Esophagus muscularis mucosa (tissue), 3 donors: ENCODE measurements around the gene MRFAP1L1.

Source experiments
- CTCF ChIP-seq, 3 experiments: fragments of 200-600 bp in 2 of 3; fragments of 450-650 bp in 1 of 3; sonication (generic) in 2 of 3; IDR thresholded peaks; one replicate each; pipeline ENCODE4 v1.5.1; 2017 to 2019; ENCODE audit warnings: antibody characterized with exemption in 3 of 3, mild to moderate bottlenecking in 2 of 3, moderate library complexity in 1 of 3
- POLR2A ChIP-seq: fragments of 450-650 bp; IDR thresholded peaks from one replicate; pipeline ENCODE4 v1.6.1; 2017; ENCODE audit warnings: antibody characterized with exemption, moderate library complexity, mild to moderate bottlenecking, low read depth
- POLR2AphosphoS5 ChIP-seq, 2 donors: sonication (generic); formaldehyde crosslinking; IDR thresholded peaks; one replicate each; pipeline ENCODE4 v1.6.1; 2017; ENCODE audit warnings: antibody characterized with exemption in 2 of 2

GRCh38 chr4:6658209-6658595 lies 51.5 kb downstream of the MRFAP1L1 start:
- TF ChIP-seq POLR2A: no peak
- no peak for TF ChIP-seq CTCF (IDR thresholded peaks at IDR 0.05)
- TF ChIP-seq POLR2AphosphoS5 (IDR thresholded peaks at IDR 0.05): no peak
